ENCODE data around the gene GPC2.
"Not testable (repeated sequence)": the region's sequence is repeated elsewhere in the genome, so short reads cannot be mapped to it uniquely, and the experiment has no call there.

The GPC2 gene

GRCh38 chr7:100177045-100178001, at the start of gene GPC2, which contains the start of gene STAG3:
Gene GPC2, minus strand, starts transcription at chr7:100177381. Its CDS starts 182 bp downstream, at chr7:100177199.
Gene STAG3, plus strand, starts transcription at chr7:100177918. Its CDS starts 2,639 bp downstream, at chr7:100180557.
- peak within 1 kb of the TSS; percentile 83 for H3K4me3 ChIP-seq (ENCODE audit: low read depth, low read length)

GRCh38 chr7:100224891-100225290, 47.7 kb upstream of the GPC2 start:
- H3K4me3 ChIP-seq (ENCODE audit: low read depth, low read length) = not testable (repeated sequence)

DNA sequence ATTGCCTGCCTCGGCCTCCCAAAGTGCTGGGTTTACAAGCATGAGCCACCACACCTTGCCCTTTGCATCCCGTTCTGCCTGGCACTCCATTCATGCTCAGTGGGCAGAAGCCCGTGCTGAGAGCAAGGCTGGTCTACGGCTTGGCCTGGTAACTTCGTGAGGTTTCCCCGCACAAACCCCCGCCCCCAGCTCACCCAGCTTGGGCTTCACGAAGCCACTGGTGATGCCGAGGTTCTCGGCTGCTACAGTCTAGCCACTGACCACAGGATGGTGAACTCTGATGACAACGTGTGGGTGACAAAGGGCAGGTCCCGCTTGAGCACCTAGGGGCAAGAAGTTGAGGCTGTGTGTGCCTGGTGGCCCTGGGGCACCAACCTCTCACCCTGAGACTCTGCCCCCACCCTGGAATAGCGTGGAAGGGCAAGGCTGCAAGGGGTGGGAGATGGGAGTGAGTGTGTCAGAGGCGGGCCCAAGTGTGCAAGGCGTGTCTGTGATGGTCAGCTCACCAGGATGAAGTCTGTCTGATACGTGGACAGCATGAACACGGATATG, 46.3 kb upstream of the GPC2 start:
- not testable (repeated sequence) for H3K4me3 ChIP-seq (ENCODE audit: low read depth, low read length)

DNA sequence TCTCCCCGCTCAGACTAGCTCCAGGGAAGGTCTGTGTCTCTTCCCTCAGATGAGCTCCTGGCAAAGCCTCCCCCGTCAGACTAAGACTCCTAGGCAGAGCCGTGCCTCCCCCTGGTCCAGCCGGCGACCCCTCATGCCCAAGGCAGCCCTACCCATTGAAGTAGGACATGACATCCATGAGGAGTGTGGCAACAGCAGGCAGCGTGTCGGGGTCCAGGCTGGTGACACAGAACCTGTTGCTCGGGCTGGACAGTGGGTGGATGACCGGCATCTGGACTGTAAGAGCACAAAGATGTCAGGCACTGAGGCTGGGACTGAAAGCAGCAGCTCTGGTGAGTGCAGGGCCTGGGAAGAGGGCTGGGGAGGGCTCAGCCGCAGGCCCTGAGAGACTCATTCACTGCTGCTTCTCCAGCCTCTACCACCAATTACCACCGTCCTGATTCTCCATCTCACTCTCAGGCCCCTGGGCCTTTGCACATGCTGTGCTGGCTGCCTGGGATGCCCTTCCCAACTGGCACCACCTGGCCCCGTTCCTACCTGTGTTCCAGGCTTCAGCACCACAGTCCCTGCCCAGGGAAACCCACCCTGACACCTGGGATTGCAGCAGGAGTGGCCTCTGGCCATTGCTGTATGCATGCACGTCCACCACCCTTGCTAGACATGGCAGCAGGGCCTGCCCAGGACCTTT, 45.4 kb upstream of the GPC2 start:
- no peak overlapping the region for H3K4me3 ChIP-seq (ENCODE audit: low read depth, low read length)

DNA sequence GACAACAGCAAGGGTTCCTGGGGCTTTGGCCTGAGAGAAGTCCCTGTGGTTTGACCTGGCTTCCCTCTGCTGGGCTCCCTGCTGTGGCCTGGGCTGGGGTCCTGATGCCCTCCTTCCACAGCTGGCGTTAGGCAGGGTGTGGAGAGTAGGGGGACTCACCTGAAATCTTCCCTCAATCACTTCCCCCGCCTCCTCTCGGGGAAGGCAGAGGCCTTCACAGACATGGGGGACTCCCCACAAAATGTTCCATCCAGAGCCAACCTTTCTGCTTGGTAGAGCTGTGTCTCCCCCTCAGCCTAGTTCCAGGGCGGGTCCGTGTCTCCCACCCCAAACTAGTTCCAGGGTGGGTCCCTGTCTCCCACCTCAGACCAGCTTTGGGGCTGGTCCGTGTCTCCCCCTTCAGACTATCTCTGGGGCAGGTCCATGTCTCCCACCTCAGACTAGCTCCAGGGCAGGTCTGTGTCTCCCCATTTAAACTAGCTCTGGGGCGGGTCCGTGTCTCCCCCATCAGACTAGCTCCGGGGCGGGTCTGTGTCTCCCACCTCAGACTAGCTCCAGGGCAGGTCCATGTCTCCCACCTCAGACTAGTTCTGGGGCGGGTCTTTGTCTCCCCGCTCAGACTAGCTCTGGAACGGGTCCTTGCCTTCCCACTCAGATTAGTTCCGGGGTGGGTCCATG, 44.7 kb upstream of the GPC2 start:
- H3K4me3 ChIP-seq (ENCODE audit: low read depth, low read length) = no peak overlapping the region

- no peak overlapping the region for H3K4me3 ChIP-seq (ENCODE audit: low read depth, low read length)
Measured at GRCh38 chr7:100221231-100221718, 44.1 kb upstream of the GPC2 start.

GRCh38 chr7:100220586-100221230, 43.5 kb upstream of the GPC2 start:
- H3K4me3 ChIP-seq (ENCODE audit: low read depth, low read length) = no peak overlapping the region

GRCh38 chr7:100219801-100220585, 42.8 kb upstream of the GPC2 start, which contains the start of gene PVRIG:
Gene PVRIG, plus strand, starts transcription at chr7:100219949. Its CDS starts 22 bp downstream, at chr7:100219971.
- not testable (repeated sequence) for H3K4me3 ChIP-seq (ENCODE audit: low read depth, low read length)

DNA sequence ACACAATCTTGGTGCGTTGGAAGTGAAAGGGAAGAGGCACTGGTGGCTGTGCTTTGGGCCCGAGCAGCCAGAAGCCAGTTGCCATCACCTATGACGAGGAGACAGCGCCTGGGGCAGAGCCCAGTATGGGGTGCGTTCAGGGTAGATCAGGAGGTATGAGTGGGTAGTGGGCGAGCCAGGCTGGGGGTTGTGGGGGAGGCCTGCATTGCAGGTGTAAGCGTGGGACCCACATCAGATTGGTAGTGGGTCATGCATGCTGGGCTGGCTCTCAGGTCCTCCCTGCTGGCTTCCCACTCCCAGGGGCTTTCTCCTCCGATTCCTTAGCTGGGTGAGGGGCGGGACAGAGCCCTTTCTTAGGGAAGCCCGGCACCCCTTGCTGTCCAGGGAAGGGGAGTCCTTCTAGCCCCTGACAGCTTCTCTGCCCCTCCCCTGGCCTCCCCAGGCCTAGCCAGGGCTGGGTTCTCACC, 42.1 kb upstream of the GPC2 start:
- no peak overlapping the region for H3K4me3 ChIP-seq (ENCODE audit: low read depth, low read length)

DNA sequence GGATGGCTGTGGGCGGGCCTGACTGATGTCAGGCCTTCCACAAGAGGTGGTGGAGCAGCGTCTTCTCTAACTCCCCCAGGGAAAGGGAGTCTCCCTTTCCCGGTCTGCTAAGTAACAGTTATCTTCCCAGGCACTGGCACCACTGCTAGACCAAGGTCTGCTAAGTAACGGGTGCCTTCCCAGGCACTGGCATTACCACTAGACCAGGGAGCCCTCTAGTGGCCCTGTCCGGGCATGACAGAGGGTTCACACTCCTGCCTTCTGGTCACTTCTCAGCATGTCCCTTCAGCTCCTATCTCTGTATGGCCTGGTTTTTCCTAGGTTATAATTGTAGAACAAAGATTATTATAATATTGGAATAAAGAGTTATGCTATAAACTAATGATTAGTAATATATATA, 40.8 kb upstream of the GPC2 start:
- not testable (repeated sequence) for H3K4me3 ChIP-seq (ENCODE audit: low read depth, low read length)

GRCh38 chr7:100215895-100216294, 38.7 kb upstream of the GPC2 start:
- no peak overlapping the region for H3K4me3 ChIP-seq (ENCODE audit: low read depth, low read length)

DNA sequence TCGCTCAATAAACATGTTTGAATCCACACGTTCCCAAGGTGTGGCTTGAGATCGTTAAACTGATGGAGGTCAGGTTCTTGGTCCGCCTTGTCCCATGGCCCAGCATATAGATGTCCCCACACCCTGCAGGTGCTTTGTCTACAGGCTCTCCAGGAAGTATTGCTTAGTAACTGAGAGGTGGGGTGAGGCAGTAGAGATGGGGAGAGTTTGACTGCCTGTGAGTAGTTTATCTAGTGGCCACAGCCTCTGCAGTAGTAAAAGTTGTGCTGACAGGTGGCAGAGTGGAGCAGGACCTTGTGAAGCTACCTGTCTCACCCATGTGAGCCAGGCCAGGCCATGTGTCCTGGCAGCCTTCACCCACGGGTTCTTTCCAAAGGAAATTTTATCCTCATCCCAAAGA, 37.2 kb upstream of the GPC2 start:
- H3K4me3 ChIP-seq (ENCODE audit: low read depth, low read length) = not testable (repeated sequence)

GRCh38 chr7:100213672-100214071, 36.5 kb upstream of the GPC2 start:
- no peak overlapping the region for H3K4me3 ChIP-seq (ENCODE audit: low read depth, low read length)

GRCh38 chr7:100212631-100213286, 35.6 kb upstream of the GPC2 start:
- no peak overlapping the region for H3K4me3 ChIP-seq (ENCODE audit: low read depth, low read length)

DNA sequence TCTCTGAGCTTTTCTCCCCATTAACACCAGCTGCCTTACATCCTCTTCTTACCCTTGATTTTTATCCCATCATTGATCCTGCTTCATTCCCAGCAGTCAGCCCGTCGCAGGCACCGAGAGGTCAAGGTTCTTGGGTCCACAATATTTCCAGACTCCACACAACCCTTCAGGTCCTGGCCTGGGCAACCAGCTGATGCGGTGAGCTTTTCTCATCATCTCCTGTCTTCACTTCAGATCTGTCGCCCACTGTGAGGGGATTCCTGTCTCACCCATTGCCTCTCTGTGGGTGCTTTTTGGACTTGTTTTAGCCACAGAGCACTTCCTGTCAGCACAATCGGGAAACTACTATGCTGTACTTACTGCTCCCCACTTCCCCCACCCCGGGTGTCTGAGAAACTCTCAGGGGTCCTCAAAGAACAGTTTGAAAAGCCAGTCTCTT, 34.2 kb upstream of the GPC2 start:
- H3K4me3 ChIP-seq (ENCODE audit: low read depth, low read length) = no peak overlapping the region

- H3K4me3 ChIP-seq (ENCODE audit: low read depth, low read length) = no peak overlapping the region
Measured at GRCh38 chr7:100210805-100211204, 33.6 kb upstream of the GPC2 start.

- no peak overlapping the region for H3K4me3 ChIP-seq (ENCODE audit: low read depth, low read length)
Measured at GRCh38 chr7:100209493-100209892, 32.3 kb upstream of the GPC2 start.

DNA sequence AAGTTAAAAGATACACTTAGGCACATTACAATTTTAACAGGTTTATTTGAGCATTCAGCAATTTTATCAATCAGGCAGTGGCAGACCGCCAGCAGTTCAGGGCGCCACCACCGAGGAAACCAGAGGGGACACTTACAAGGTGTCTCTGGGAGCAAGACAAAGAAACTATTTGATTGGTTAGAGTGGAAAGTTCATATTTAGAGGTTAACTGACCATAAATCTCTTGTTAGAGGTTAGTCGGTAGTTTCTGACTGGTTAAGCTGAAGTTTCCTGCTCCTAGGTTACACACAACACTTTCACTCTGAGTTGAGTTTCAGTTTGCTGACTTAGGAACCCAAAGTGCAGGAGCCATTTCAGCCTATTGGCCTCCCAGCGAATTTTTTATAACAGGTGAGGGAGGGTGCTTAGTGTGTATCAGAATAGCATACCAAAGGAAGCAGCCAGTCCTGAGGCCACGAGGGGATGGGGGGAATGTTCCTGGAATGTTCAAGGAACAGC, 31.8 kb upstream of the GPC2 start:
- H3K4me3 ChIP-seq (ENCODE audit: low read depth, low read length) = no peak overlapping the region

- no peak overlapping the region for H3K4me3 ChIP-seq (ENCODE audit: low read depth, low read length)
Measured at GRCh38 chr7:100204454-100204853, 27.3 kb upstream of the GPC2 start.

All from iPS-11a (cell line).